GM12873 (cell line): ENCODE results near the gene EPHA2.

Experiments used
- CTCF ChIP-seq: IDR thresholded peaks from 2 replicates; pipeline ENCODE4 v1.5.1; 2012; ENCODE audit warnings: low read depth, mild to moderate bottlenecking, moderate library complexity, low read length, control low read depth; ENCODE audit not compliant: insufficient read depth; ENCODE audit errors: missing control alignments

Gene EPHA2

GRCh38 chr1:16139473-16139962, 16.4 kb downstream of the EPHA2 start:
- TF ChIP-seq CTCF: no peak

GRCh38 chr1:16138772-16139221, 17.1 kb downstream of the EPHA2 start:
- no peak for TF ChIP-seq CTCF

- TF ChIP-seq CTCF: no peak
Measured at GRCh38 chr1:16137890-16138467, 17.9 kb downstream of the EPHA2 start.

- no peak for TF ChIP-seq CTCF
Measured at GRCh38 chr1:16135501-16135900, 20.4 kb downstream of the EPHA2 start.

GRCh38 chr1:16134906-16135305, 21.0 kb downstream of the EPHA2 start:
- TF ChIP-seq CTCF: no peak

GRCh38 chr1:16134066-16134801, 21.6 kb downstream of the EPHA2 start:
- TF ChIP-seq CTCF: no peak

- TF ChIP-seq CTCF: no peak
Measured at GRCh38 chr1:16133007-16133961, 22.6 kb downstream of the EPHA2 start.
